NCI-H1105 treated with DMSO at 0.1 percent for 48 hours (cell line): ENCODE measurements around the gene PAX1.

Source experiments
- DNase-seq: peaks from one replicate; lab custom pipeline; 2025; lab: John Stamatoyannopoulos, UW

The PAX1 gene

GRCh38 chr20:21739682-21740081 is 34.2 kb downstream of the PAX1 start:
- no peak for DNase-seq

DNA sequence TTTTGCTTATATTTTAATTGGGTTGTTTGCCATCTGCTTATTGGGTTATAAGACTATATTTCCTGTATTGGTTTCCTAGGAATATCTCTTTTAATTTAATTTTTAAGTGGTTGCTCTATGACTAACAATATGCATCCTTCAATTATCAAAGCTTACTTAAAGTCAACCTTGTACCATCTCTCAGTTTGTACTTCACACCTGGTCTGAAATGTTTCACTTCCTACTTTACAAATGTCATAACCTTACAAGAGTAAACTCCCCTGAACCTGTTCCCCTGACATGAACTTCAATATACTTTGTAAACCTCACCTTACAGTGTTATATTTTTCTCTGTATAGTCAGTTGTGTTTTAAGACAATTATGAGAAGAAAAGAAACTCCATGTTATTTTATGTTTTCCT is 35.8 kb downstream of the PAX1 start:
- no peak for DNase-seq

DNA sequence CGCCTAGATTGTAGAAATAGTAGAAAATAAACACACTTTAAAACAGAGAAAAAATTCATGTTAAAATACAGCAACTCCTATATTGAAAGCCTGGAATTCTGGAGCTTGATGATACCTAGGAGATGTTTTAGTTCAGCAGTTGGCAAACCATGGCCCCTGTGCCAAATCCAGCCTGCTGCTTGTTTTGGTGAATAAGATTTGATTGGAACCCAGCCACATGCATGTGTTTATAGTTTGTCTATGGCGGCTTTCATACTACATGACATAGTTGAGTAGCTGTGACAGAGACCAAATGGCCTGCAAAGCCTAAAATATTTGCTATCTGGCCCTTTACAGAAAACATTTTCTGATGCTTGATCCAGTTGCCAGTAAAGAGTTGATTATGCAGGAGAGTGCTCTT is 57.2 kb downstream of the PAX1 start:
- no peak for DNase-seq

DNA sequence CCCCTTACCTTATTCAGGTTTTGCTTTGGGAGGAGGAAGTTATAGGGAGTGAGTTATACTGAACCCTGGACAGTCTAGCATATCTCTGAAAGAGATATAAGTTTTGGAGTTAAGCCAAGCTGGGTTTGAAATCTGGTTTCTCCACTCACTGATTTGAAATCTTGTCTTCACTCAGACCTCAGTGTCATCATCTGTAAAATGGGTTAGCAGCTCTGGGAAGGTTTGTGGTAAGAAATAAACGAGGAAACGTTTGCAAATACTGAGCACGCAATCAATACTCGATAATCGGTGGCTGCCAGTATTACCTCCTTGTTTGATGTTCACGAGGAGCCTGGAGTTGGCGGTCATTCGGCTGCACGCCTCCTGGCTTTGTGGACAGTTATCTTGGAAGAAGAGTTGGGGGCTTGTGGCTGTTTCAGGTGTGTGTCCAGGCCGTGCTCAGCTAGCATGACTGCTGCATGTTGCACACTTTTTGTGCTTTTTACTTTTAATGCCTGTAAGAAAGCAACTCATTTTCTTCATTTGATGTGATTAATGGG is 61.8 kb downstream of the PAX1 start:
- DNase-seq = no peak

DNA sequence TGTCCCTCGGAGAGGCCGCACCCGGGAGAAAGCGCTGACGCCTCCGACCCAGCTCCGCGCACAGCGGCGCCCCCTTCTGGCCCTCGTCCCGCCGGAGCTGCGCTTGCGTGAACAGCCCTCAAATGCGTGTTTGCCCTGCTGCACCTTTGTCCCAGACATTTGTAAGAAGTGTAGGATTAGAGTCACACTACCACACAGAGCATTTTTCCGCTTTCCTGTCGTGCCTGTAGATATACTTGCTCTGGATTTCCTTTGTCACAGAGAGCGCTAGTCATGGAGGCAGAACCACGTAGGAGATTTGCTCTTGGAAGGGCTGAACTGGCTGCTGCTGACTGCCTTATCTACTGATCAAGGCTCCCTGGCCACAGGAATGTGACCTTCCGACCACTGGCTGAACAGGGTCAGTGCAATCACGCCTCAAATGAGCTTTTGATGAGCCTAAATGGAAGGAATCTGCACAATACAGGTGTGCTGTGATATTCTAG is 62.3 kb downstream of the PAX1 start:
- no peak for DNase-seq
